Measurements from ENCODE around the gene EDAR. TPM values are rescaled to one million over a fixed set of nuclear protein-coding genes. Genes with fewer than 3 reads are reported as not detected.

EDAR gene
- total RNA-seq, 2 experiments from 2014 or later, result 0.31 to 0.36 TPM

DNA sequence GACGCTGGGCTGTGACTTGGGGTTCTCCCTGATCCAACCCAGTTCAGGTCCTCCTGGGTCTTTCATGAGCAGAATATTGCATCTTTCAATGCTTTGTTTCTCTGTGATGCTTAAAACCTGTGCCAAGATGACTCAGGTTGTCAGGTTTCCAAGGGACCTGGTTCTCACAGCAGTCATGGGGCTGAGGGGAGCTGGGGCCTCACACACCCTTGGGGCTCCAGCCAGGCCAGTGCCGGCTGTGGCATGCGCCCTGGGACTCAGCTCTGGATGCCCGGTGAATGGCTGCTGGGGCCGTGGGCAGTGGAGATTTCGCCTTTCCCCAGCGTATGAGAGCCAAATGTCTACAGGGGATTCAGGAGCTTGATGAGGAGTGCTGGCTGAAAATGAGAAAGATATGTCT is 29.6 kb downstream of the EDAR start:
- intact Hi-C loops (cut with micrococcal nuclease), result loop anchor here (5.0 kb wide), 1 partner anchor 73 kb away; no protein-coding TSS in a partner anchor
- no peak overlapping the region for H3K4me3 Mint-ChIP-seq
- H3K9me3 Mint-ChIP-seq, result no peaks in the 10 kb centered on the region
- DNase-seq, result no peak
- H3K36me3 Mint-ChIP-seq, result no peaks in the 10 kb centered on the region
- H3K4me1 Mint-ChIP-seq (ENCODE audit: low read depth), result peaks cover 56% of the 10 kb centered on the region
- H3K27ac Mint-ChIP-seq, result no peak overlapping the region
- CTCF ChIA-PET, result interaction anchor here (1.7 kb wide), 1 partner anchor 31 kb away, joined by 7 read pairs; no protein-coding TSS in a partner anchor
- POLR2A ChIA-PET, result interaction anchor here (0.8 kb wide), 1 partner anchor 9 kb away, joined by 3 read pairs; no protein-coding TSS in a partner anchor
- H3K27me3 Mint-ChIP-seq, result no peaks in the 10 kb centered on the region

DNA sequence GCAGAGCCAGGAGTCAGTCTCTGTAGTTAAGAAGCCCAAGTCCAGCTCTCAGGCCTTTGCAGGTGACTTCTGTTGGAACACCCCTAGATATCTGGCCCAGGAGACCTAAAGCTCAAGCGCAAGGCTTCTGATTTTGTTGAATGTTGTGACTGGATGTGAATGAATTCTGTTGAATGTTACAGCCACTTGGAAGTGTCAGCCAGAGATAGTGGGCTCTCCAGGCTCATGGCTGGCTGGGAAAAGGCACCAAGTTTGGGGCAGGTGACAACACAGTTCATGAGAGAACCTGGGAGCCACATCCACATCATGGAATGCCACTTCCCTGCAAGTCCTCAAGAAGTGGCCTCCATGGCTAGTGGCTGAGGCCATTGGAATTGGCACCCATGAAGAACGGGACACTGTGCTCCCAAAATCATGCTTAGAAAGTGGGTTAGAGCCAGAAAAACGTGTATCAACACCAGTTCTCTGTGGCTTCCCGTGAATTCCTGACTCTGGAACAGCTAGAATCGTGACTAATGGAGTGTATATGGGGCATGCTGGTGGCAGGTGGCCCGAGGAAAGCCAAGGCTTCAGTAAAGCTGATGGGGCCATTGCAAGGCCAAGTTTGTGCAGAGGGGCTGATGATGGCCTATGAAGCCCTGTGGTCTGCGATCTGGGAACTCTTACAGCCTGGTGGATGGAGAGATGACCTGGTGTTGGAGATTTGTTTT is 30.2 kb downstream of the EDAR start:
- Mint-ChIP-seq H3K9me3 (no peaks in the 10 kb centered on the region), H3K27me3 (no peaks in the 10 kb centered on the region), H3K36me3 (no peaks in the 10 kb centered on the region), H3K4me1 (ENCODE audit: low read depth) (peaks cover 50% of the 10 kb centered on the region), H3K27ac (no peak overlapping the region), H3K4me3 (no peak overlapping the region)
- no peak for DNase-seq
- POLR2A ChIA-PET, result interaction anchor here (0.8 to 1.1 kb wide), 2 partner anchors 10 kb away, joined by 3 read pairs; no protein-coding TSS in a partner anchor
- intact Hi-C loops (cut with micrococcal nuclease), result loop anchor here (5.0 kb wide), 1 partner anchor 74 kb away; no protein-coding TSS in a partner anchor
- CTCF ChIA-PET, result interaction anchor here (1.7 kb wide), 1 partner anchor 30 kb away, joined by 7 read pairs; no protein-coding TSS in a partner anchor

DNA sequence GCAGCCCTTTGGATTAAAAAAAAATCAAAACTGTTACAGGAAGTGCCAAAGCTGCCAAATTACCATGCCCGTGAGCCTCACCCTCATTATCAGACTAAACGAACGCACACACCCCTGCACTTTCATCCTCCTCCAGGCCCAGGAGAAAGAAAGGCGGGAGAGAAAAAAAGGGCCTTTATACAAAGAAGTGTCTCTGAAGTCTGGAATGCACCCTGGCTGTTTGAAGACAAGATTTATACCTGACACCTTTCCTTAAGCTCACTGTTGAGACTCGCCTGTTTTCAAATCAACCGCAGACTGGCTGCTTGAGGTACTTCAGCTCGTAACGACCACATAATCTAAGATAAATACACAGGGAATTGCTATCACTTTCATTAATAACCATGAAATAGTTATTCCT is 31.0 kb downstream of the EDAR start:
- no peak for DNase-seq
- Mint-ChIP-seq H3K27me3 (no peaks in the 10 kb centered on the region), H3K9me3 (peaks cover 5% of the 10 kb centered on the region), H3K4me3 (no peak overlapping the region), H3K4me1 (ENCODE audit: low read depth) (peaks cover 42% of the 10 kb centered on the region), H3K36me3 (no peaks in the 10 kb centered on the region), H3K27ac (peak overlapping the region; percentile 8)
- CTCF ChIA-PET, result interaction anchor here (0.6 to 1.7 kb wide), 3 partner anchors 14 to 656 kb away, joined by 3 to 7 read pairs (median 3); partner anchors contain the start of gene SOWAHC
- intact Hi-C loops (cut with micrococcal nuclease), result loop anchor here (5.0 kb wide), 1 partner anchor 74 kb away; no protein-coding TSS in a partner anchor
- POLR2A ChIA-PET, result interaction anchor here (1.1 kb wide), 1 partner anchor 11 kb away, joined by 3 read pairs; no protein-coding TSS in a partner anchor

DNA sequence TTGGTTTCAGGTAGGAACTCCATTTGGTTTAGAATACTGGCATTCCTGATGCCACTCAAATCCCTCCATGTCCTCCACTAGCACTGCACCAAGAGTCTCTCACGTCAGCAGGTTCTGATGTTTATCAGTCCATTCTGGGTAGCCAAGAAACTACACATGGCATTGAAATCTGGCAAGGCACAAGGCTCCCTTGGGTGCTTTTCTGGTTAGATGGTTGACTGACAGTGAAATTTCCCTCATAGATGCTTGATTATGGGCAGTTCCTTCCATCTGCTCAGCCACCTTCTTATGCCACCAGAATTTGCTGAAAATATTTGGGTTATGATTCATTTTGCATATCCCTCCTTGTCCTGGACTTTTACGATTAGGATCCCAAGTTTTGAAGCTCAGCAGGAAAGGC is 32.6 kb downstream of the EDAR start:
- Mint-ChIP-seq H3K9me3 (peaks cover 20% of the 10 kb centered on the region), H3K4me1 (ENCODE audit: low read depth) (peaks cover 39% of the 10 kb centered on the region), H3K27ac (no peak overlapping the region), H3K27me3 (no peaks in the 10 kb centered on the region), H3K4me3 (no peak overlapping the region), H3K36me3 (peaks cover 9% of the 10 kb centered on the region)
- CTCF ChIA-PET, result no interaction called here
- no peak for DNase-seq
- intact Hi-C loops (cut with micrococcal nuclease), result loop anchor here (5.0 kb wide), 1 partner anchor 76 kb away; no protein-coding TSS in a partner anchor
- POLR2A ChIA-PET, result no interaction called here

DNA sequence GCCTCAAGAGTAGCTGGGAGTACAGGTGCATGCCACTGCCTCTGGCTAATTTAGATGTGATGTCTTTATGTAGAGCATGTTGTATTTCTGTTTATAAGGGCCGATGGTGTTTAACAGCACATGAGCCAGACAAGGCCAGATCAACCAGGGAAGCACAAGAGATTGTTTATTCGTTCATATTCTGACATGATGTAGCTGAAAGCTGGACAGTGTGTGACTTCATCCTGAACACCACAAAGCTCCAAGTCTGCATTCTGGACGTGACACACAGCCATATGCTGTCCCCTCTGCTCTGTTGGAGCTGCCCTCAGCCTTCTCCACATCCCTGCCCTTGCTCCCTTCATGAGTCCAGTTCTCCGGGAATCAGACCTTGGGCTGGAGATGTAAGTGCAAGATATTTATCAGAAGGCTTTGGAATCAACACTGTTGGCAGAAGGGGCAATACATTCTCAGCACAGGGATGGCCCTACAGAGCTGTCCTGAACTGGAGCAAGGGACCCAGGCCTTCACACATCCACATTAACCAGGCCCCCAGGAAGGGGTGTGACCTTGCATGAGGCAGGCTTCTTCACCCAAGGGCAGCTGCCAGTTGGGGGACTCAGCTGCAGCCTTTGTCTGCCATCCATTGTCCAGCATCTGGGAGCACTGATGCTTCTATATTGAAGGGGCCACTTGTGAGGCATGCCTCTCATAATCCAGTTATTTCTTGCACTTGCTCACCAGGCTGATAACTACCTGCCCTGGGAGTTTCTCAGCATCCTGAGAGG is 38.5 kb downstream of the EDAR start:
- H3K4me1 Mint-ChIP-seq (ENCODE audit: low read depth), result no peaks in the 10 kb centered on the region
- no peak for DNase-seq
- intact Hi-C loops (cut with micrococcal nuclease), result no loop called here
- no peaks in the 10 kb centered on the region for H3K27me3 Mint-ChIP-seq
- peaks cover 25% of the 10 kb centered on the region for H3K36me3 Mint-ChIP-seq
- peaks cover 51% of the 10 kb centered on the region for H3K9me3 Mint-ChIP-seq
- ChIA-PET POLR2A (no interaction called here), CTCF (no interaction called here)
- no peak overlapping the region for H3K4me3 Mint-ChIP-seq
- H3K27ac Mint-ChIP-seq, result no peak overlapping the region

DNA sequence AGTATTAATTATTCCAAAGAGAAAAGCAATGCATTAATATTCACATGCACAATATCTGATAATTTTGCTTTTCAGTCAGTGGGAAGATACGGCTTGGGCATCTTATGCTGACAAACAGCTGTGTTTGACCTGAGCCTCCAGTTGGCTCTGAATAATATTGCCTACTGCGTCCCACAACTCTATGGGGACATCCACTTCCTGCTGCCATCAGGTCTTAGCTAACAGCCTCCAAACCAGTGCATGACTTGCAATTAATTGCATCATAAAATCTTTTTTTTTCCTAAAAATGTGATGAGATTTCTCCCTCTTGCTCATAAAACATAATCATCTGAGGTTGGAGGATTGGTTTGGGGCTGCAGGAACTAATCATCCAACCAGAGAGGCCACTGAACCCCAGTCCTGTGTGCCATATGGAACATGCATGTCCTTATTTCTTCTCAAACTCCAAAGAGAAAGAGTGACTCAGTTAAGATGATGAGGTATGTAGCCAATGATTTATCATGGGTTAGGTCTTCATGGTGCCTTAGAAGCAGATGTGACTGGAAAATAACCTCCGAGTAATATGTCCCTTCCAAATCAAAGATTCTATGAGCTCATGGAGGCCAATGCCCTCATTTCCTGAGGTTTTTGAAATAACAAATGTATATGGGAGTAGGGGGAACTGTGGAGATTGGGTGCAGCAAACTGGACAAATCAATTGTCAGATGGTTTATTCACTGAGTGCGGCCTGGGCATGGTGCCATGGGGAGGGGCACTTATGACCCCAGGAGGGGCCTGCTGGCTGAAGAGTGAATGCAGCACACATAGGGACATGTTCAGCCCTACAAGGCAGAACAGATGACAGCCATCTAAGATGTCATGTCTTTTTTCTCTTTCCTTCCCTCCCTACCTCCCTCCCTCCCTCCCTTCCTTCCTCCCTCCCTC is 39.4 kb downstream of the EDAR start:
- no peaks in the 10 kb centered on the region for H3K4me1 Mint-ChIP-seq (ENCODE audit: low read depth)
- intact Hi-C loops (cut with micrococcal nuclease), result no loop called here
- DNase-seq, result no peak
- POLR2A ChIA-PET, result no interaction called here
- H3K9me3 Mint-ChIP-seq, result peaks cover 51% of the 10 kb centered on the region
- H3K27me3 Mint-ChIP-seq, result no peaks in the 10 kb centered on the region
- CTCF ChIA-PET, result no interaction called here
- no peak overlapping the region for H3K4me3 Mint-ChIP-seq
- H3K27ac Mint-ChIP-seq, result no peak overlapping the region
- peaks cover 25% of the 10 kb centered on the region for H3K36me3 Mint-ChIP-seq

DNA sequence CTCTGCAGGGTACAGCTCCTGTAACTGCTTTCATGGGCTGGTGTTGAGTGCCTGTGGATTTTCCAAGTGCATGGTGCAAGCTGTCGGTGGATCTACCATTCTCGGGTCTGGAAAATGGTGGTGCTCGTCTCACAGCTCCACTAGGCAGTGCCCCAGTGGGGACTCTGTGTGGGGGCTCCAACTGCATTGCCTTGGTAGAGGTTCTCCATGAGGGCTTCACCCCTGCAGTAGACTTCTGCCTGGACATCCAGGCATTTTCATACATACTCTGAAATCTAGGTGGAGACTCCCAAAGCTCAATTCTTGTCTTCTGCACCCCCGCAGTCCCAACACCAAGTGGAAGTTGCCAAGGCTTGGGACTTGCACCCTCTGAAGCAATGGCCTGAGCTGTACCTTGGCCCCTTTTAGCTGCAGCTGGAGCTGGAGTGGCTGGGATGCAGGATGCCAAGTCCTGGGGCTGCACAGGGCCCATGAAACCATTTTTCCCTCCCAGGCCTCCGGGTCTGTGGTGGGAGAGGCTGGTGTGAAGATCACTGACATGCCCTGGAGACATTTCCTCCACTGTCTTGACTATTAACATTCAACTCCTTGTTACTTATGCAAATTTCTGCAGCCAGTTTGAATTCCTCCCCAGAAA is 41.6 kb downstream of the EDAR start:
- DNase-seq, result no peak
- peaks cover 41% of the 10 kb centered on the region for H3K9me3 Mint-ChIP-seq
- no peak overlapping the region for H3K4me3 Mint-ChIP-seq
- H3K27me3 Mint-ChIP-seq, result no peaks in the 10 kb centered on the region
- CTCF ChIA-PET, result no interaction called here
- POLR2A ChIA-PET, result no interaction called here
- no peak overlapping the region for H3K27ac Mint-ChIP-seq
- peaks cover 21% of the 10 kb centered on the region for H3K36me3 Mint-ChIP-seq
- no peaks in the 10 kb centered on the region for H3K4me1 Mint-ChIP-seq (ENCODE audit: low read depth)
- intact Hi-C loops (cut with micrococcal nuclease), result no loop called here

DNA sequence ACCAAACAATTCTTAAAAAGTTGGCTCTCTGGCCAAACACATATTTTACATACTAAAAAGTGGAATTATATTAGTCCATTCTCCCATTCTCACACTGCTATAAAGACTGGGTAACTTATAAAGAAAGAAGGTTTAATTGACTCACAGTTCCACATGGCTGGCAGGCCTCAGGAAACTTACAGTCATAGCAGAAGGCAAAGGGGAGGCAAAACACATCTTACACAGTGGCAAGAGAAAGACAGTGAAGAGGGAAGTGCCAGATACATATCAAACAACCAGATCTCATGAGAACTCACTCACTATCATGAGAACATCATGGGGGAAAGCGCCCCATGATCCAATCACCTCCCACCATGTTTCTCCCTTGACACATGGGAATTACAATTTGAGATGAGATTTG is 42.6 kb downstream of the EDAR start:
- no peak overlapping the region for H3K4me3 Mint-ChIP-seq
- intact Hi-C loops (cut with micrococcal nuclease), result no loop called here
- DNase-seq, result no peak
- ChIA-PET CTCF (no interaction called here), POLR2A (no interaction called here)
- H3K4me1 Mint-ChIP-seq (ENCODE audit: low read depth), result no peaks in the 10 kb centered on the region
- H3K9me3 Mint-ChIP-seq, result peaks cover 32% of the 10 kb centered on the region
- peaks cover 16% of the 10 kb centered on the region for H3K36me3 Mint-ChIP-seq
- H3K27ac Mint-ChIP-seq, result no peak overlapping the region
- H3K27me3 Mint-ChIP-seq, result no peaks in the 10 kb centered on the region

DNA sequence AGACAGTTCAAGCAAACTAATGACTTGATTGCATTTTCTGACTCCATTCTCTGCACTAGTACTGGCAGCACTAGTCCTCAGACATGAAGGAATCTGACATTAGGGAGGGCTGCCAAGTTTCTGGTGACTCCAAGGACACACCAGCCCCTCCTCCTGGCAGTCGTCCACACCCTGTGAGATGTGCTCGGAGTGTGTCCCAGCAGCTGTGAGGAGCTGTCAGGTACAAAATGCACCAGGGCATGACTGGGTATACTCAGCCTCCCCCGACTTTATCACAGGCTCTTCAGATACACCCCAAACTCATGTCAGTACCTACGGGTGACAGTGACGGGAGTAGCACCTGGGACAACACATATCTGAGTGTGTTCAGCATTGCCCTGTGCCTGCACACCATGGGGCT is 43.1 kb downstream of the EDAR start:
- Mint-ChIP-seq H3K27me3 (no peaks in the 10 kb centered on the region), H3K9me3 (peaks cover 32% of the 10 kb centered on the region), H3K36me3 (peaks cover 16% of the 10 kb centered on the region), H3K27ac (no peak overlapping the region), H3K4me1 (ENCODE audit: low read depth) (no peaks in the 10 kb centered on the region), H3K4me3 (no peak overlapping the region)
- DNase-seq, result no peak
- ChIA-PET POLR2A (no interaction called here), CTCF (interaction anchor here (0.9 kb wide), 1 partner anchor 17 kb away, joined by 3 read pairs; no protein-coding TSS in a partner anchor)
- intact Hi-C loops (cut with micrococcal nuclease), result no loop called here

DNA sequence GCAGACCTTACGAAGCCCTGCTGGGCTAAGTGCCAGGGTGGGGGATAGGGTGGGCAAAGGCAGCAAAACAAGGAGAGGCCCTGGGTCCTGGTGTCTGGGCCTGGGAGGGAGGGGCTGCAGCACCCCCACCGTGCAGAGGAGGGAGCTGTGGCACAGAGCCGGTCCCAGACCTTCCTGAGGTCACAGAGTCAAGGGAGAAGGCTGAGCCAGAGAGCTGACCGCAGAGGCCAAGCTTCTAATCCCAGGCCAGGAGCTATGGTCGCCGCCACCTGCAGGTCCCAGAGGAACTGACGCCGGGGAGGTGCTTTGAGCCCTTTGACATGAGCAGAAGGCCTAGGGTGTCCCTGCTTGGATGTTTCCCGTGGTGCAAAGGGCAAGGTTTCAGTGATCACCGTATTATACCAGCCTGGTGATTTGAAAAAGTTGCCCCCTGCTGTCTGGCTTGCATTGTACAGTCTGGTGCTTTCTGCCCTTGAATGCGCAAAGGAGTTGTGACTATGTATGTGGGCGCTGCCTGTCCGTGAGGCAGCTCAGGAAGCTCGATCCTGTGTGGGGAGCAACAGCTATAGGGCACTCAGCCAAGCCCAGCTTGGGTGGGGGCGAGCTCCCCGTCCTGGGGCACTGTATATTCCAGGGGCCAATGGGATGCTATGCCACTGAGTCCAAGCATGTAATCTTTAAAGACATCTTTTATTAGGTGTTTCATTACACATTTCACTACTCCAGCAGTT is 44.3 kb downstream of the EDAR start:
- Mint-ChIP-seq H3K27ac (no peak overlapping the region), H3K4me1 (ENCODE audit: low read depth) (no peaks in the 10 kb centered on the region)

DNA sequence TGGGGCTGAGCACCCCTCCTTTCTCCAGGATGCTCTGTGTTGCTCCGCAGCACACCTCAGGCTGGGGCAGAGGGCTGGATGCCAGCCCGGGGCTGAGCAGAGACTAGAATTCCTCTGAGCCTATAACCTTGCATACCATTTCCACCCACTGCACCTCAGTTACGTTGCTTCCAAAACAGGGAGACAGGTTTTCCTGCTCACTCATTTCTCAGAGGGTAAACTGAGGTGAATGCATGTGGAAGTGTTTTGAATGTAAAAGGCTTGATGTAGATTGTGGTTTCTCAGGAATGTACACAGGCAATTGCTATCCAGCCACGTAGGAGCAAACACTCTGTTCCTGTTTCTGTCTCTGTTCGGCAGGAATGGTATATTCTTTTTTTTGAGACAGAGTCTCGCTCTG is 45.3 kb downstream of the EDAR start:
- ChIA-PET POLR2A (no interaction called here), CTCF (interaction anchor here (0.6 kb wide), 1 partner anchor 14 kb away, joined by 3 read pairs; no protein-coding TSS in a partner anchor)
- Mint-ChIP-seq H3K4me3 (no peak overlapping the region), H3K27ac (no peak overlapping the region), H3K4me1 (ENCODE audit: low read depth) (peaks cover 5% of the 10 kb centered on the region), H3K9me3 (peaks cover 26% of the 10 kb centered on the region), H3K36me3 (peaks cover 16% of the 10 kb centered on the region), H3K27me3 (no peaks in the 10 kb centered on the region)
- intact Hi-C loops (cut with micrococcal nuclease), result no loop called here
- DNase-seq, result no peak

More for the DNA sequence above, 44.3 kb downstream of the EDAR start:
- H3K27me3 Mint-ChIP-seq, result no peaks in the 10 kb centered on the region
- H3K4me3 Mint-ChIP-seq, result no peak overlapping the region
- no peak for DNase-seq
- peaks cover 16% of the 10 kb centered on the region for H3K36me3 Mint-ChIP-seq
- intact Hi-C loops (cut with micrococcal nuclease), result no loop called here
- peaks cover 31% of the 10 kb centered on the region for H3K9me3 Mint-ChIP-seq
- POLR2A ChIA-PET, result no interaction called here
- CTCF ChIA-PET, result interaction anchor here (0.6 to 0.9 kb wide), 2 partner anchors 13 to 16 kb away, joined by 3 read pairs; no protein-coding TSS in a partner anchor

All from activated CD4-positive, alpha-beta memory T cell treated with anti-CD3 and anti-CD28 coated beads for 36 hours (primary cell).